ENCODE measurements around the gene GRIA4.
A peak's percentile ranks its signal among the peaks of the same experiment; 100 is the strongest.

The GRIA4 gene

DNA sequence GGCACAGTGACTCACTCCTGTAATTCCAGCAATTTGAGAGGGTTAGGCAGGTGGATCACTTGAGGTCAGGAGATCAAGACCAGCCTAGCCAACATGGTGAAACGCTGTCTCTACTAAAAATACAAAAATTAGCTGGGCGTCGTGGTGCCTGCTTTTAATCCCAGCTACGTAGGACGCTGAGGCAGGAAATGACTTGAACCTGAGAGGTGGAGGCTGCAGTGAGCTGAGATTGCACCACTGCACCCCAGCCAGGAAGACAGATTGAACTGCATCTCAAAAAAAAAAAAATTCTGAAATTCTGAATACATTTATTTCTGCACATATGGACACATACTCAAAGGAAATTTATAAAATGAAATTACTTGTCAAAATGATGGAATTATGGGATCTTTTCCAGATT is 103.2 kb downstream of the GRIA4 start:
- no peak overlapping the region for H3K4me2 ChIP-seq (ENCODE audit: low read length)
- H2AFZ ChIP-seq (ENCODE audit: low read depth, low read length): no peak overlapping the region

DNA sequence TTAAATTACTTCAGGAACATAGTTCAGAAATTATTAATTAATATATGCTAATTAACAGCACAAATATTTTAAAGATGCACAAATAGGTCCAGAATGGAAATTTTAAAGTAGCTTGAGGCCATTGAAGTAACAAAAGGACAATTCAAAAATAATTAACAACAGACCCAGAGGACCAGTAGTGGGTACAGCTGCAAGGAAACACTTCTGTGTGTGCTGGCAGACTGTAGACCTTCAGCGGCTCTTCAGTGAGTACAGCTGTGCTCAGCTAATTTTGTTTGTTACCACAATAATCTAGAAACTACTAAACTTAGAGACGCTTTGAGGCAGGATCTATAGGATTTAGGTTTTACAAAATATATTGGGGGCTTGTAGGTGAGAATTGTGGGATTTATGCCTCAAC is 103.8 kb downstream of the GRIA4 start:
- Histone ChIP-seq H3K27me3 (ENCODE audit: low read depth, low read length) (no peaks in the 10 kb centered on the region), H3K9me3 (ENCODE audit: insufficient read depth, low read length) (no peaks in the 10 kb centered on the region), H3K4me2 (ENCODE audit: low read length) (no peak overlapping the region), H3K4me3 (ENCODE audit: low read length) (no peak overlapping the region), H2AFZ (ENCODE audit: low read depth, low read length) (no peak overlapping the region), H3K4me1 (ENCODE audit: low read length) (no peaks in the 10 kb centered on the region), H4K20me1 (ENCODE audit: insufficient read depth, low read length) (no peaks in the 10 kb centered on the region), H3K36me3 (replicated peaks; ENCODE audit: low read depth, low read length) (no peaks in the 10 kb centered on the region), H3K79me2 (ENCODE audit: low read length) (no peaks in the 10 kb centered on the region), H3K27ac (ENCODE audit: low read length) (no peak overlapping the region), H3K9ac (ENCODE audit: low read length) (no peak overlapping the region)
- TF ChIP-seq EZH2phosphoT487 (IDR thresholded peaks at IDR 0.05; ENCODE audit: low read depth): no peak
- TF ChIP-seq, protein P1, sequence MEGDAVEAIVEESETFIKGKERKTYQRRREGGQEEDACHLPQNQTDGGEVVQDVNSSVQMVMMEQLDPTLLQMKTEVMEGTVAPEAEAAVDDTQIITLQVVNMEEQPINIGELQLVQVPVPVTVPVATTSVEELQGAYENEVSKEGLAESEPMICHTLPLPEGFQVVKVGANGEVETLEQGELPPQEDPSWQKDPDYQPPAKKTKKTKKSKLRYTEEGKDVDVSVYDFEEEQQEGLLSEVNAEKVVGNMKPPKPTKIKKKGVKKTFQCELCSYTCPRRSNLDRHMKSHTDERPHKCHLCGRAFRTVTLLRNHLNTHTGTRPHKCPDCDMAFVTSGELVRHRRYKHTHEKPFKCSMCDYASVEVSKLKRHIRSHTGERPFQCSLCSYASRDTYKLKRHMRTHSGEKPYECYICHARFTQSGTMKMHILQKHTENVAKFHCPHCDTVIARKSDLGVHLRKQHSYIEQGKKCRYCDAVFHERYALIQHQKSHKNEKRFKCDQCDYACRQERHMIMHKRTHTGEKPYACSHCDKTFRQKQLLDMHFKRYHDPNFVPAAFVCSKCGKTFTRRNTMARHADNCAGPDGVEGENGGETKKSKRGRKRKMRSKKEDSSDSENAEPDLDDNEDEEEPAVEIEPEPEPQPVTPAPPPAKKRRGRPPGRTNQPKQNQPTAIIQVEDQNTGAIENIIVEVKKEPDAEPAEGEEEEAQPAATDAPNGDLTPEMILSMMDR (IDR thresholded peaks at IDR 0.05; ENCODE audit: low read depth, low read length): no peak

More for the DNA sequence above, 103.2 kb downstream of the GRIA4 start:
- Histone ChIP-seq H4K20me1 (ENCODE audit: insufficient read depth, low read length) (no peaks in the 10 kb centered on the region), H3K27ac (ENCODE audit: low read length) (no peak overlapping the region), H3K4me1 (ENCODE audit: low read length) (no peaks in the 10 kb centered on the region), H3K79me2 (ENCODE audit: low read length) (no peaks in the 10 kb centered on the region), H3K27me3 (ENCODE audit: low read depth, low read length) (no peaks in the 10 kb centered on the region), H3K9ac (ENCODE audit: low read length) (no peak overlapping the region), H3K4me3 (ENCODE audit: low read length) (no peak overlapping the region), H3K36me3 (replicated peaks; ENCODE audit: low read depth, low read length) (no peaks in the 10 kb centered on the region), H3K9me3 (ENCODE audit: insufficient read depth, low read length) (no peaks in the 10 kb centered on the region)
- TF ChIP-seq, protein P1 (IDR thresholded peaks at IDR 0.05; ENCODE audit: low read depth, low read length): no peak
- TF ChIP-seq EZH2phosphoT487 (IDR thresholded peaks at IDR 0.05; ENCODE audit: low read depth): no peak

DNA sequence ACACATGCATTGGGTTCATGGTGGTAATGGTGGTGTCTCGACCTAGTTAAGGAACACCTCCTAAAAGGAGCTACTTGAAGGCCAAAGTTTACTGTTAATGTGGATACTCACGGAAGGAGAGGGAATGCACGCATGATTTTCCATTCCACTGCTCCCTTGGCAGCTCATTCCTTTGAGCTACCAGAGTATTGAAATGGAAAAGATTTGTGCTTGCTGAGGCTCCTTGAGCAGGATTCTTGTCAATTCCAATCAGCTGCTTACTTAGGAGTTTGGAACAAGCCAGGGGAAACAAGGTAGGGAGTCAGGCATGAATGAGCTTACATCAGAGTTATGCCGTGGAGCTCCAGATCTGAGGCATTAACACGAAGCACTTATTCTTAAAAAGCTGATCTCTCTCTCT is 108.8 kb downstream of the GRIA4 start:
- Histone ChIP-seq H3K4me3 (ENCODE audit: low read length) (no peak overlapping the region), H3K9ac (ENCODE audit: low read length) (no peak overlapping the region), H3K9me3 (ENCODE audit: insufficient read depth, low read length) (no peaks in the 10 kb centered on the region), H4K20me1 (ENCODE audit: insufficient read depth, low read length) (no peaks in the 10 kb centered on the region), H3K4me2 (ENCODE audit: low read length) (no peak overlapping the region), H3K27me3 (ENCODE audit: low read depth, low read length) (no peaks in the 10 kb centered on the region), H3K36me3 (replicated peaks; ENCODE audit: low read depth, low read length) (no peaks in the 10 kb centered on the region), H3K79me2 (ENCODE audit: low read length) (no peaks in the 10 kb centered on the region), H2AFZ (ENCODE audit: low read depth, low read length) (no peak overlapping the region), H3K27ac (ENCODE audit: low read length) (no peak overlapping the region), H3K4me1 (ENCODE audit: low read length) (peaks cover 8% of the 10 kb centered on the region; the same call in 1 of the 2 replicates)
- TF ChIP-seq, protein P1 (IDR thresholded peaks at IDR 0.05; ENCODE audit: low read depth, low read length): no peak
- TF ChIP-seq EZH2phosphoT487 (IDR thresholded peaks at IDR 0.05; ENCODE audit: low read depth): no peak

DNA sequence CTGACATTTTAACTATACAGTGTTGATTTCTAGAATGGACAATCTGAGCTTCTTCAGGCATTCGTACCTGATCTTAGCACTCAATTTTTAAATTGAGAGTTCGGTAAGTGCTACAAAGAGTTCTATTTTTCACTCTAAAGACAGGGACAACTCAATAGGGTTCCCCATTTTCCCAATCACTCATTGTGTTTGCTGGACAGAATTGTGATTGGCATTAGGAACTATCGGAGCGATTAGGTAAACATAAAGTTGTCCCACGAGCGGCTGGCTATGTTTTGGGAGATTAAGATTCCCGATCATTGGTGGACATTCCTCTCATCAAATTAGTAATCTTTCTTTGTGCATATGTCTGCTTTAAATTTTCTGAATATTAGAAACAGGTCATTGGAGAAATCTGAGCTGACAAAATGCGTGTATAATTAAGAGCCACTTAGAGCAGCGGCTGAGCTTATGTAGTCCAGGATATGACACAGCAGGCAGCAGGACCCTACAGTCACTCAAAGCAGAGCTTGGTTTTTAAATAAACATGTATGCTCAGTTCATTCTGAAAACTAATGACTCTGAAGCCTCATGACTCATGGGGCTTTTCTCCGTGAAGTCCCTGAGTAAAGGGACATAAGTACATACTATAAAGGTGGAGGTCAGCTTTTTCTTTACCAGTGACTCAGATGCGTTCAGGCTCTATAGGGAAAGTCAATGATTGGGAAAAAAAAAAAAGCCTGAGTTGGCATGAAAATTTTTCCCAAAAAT is 109.4 kb downstream of the GRIA4 start:
- peaks cover 8% of the 10 kb centered on the region; the same call in 1 of the 2 replicates for H3K4me1 ChIP-seq (ENCODE audit: low read length)
- H3K9me3 ChIP-seq (ENCODE audit: insufficient read depth, low read length): no peaks in the 10 kb centered on the region
- no peak for TF ChIP-seq EZH2phosphoT487 (IDR thresholded peaks at IDR 0.05; ENCODE audit: low read depth)
- TF ChIP-seq, protein P1 (IDR thresholded peaks at IDR 0.05; ENCODE audit: low read depth, low read length): no peak
- peak overlapping the region; percentile 29; the same call in 1 of the 2 replicates for H3K4me3 ChIP-seq (ENCODE audit: low read length)
- peak overlapping the region; percentile 52 for H3K4me2 ChIP-seq (ENCODE audit: low read length)
- no peaks in the 10 kb centered on the region for H3K27me3 ChIP-seq (ENCODE audit: low read depth, low read length)
- H2AFZ ChIP-seq (ENCODE audit: low read depth, low read length): 0 out of 2 replicates have a peak overlapping the region, but pooled peaks have one; percentile 49
- H3K27ac ChIP-seq (ENCODE audit: low read length): no peak overlapping the region
- no peak overlapping the region for H3K9ac ChIP-seq (ENCODE audit: low read length)
- H3K36me3 ChIP-seq (replicated peaks; ENCODE audit: low read depth, low read length): no peaks in the 10 kb centered on the region
- H3K79me2 ChIP-seq (ENCODE audit: low read length): no peaks in the 10 kb centered on the region
- no peaks in the 10 kb centered on the region for H4K20me1 ChIP-seq (ENCODE audit: insufficient read depth, low read length)
